ENCODE results near the gene MPP2.
"Not testable (repeated sequence)": the region's sequence is repeated elsewhere in the genome, so short reads cannot be mapped to it uniquely, and the experiment has no call there.

Gene MPP2

DNA sequence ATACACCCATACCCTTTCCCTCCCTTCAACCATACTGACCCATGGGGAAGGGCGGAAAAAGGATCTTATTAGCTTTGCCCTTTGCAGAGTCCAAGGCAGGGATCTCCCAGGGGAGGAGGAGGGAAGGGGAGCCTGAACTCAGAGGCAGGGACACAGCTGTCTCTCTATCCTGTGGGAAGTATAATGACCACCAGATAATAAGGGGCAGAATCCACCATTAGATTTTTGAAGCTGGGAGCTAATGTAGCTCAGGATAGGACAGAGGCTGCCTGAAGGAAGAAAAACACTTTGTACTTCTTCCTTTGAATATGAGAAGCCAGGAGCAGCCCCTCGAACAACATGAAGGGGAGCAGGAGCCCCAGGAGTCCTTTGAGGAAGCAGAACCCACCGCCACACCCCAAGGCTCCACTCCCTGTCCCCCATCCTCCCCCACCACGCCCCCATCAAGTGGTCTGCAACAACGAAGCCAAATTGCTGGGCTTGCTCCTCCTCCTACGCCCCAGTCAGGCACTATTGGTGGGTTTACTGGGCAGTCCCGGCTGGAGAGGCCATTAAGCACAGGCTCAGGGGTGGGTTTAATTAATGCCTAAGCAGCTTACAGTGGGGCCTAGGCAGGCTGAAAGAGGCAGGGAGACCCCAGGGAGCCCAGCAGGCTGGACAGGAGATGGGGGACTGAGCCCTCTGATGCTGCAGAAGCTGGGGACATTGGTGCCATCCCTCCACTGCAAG is 5.3 kb downstream of the MPP2 start:
- no peak for DNase-seq (ENCODE audit: low read depth in 3 of 3)

DNA sequence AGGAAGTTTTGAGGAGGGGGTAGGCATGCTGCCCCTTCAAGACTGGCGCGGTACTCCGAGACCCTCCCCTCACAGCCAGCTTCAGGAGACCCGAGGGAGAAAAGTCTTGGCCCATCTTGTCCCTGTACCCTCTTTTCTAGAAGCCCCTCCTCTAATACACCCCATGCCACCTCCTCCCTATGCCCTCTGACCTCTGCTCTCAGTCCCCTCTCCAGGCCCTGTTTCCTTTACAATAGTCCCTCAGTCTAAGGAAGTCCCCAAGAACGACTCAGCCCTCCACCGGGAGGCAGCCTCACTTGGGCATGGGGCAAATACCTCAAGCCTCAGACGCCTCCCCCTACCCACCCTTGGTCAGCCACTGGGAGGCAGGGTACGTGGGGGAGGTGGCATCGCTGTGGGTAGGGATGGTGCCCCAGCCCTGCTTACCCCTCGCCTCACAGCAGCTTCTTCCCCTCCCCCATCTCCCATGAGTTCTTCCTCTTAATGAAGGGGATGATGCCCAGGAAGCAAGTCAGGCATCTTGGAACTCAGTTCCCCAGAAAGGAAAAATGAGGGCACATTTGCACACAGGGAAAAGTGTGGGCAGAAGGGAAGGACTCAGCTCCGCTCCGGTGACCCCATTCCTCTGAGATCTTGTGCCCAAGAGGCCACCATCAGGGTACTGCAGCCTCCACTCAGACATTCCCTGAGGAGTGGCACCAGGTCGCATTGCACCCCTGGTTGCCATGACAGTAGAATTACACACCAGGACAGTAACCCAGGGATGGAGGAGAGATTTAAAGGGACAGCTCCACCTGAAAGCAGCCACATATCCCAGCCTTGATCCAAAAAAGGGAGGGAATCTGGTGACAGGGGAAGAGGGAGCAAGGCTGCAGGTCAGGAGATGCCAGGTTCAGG is 6.2 kb downstream of the MPP2 start:
- DNase-seq (ENCODE audit: low read depth in 3 of 3): no peak

DNA sequence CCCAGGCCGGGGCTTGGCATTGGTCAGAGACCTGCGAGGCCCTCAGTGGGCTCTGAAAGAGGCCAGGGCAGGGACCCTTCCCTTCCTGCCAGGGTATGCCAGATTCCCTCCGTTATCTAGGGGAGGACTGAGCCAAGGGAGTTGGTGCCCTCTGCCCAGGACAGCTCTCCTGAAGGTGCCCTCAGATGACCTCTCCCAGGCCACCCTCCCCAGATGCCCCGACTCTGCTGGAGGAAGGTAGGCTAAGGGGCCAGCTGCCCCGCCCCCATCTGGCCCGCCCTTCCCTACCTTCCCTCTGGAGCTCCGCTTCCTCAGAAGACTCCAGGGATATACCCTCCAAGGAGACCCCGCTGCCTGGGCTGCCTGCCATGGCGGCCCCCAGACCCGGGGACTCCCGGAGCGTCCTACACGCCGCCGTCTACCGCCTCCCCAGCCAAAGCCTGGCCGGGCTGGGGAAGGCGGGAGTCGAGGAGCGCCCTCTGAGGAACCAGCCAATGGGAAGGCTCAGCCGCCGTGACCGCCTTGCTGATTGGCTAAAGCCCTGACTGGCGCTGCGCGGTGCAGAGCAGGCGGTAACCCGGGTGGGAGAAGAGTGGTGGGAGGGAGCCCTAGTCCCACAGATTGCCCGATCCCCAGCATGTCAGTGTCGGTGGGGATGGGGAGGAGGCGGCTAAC is 7.0 kb downstream of the MPP2 start:
- peak; percentile 63 to 87 (median 70) for DNase-seq (ENCODE audit: low read depth in 3 of 3)

DNA sequence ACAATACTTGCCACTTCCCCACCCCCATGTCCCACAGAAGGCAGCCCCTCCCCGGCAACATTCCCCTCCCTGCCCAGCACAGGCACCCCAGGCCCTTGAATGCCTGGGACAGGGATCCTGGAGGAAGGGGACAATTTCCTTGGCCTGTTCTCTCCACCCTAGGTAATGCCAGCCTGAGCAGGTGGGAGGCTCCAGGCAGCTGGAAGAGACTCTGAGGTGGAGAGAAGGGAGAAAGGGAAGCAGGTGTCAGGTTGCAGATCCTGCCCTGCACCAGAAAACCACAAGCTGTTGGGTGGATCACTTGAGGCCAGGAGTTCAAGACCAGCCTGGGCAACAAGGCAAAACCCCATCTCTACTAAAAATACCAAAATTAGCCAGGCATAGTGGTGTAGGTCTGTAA is 8.9 kb downstream of the MPP2 start:
- DNase-seq (ENCODE audit: low read depth in 3 of 3): no peak

DNA sequence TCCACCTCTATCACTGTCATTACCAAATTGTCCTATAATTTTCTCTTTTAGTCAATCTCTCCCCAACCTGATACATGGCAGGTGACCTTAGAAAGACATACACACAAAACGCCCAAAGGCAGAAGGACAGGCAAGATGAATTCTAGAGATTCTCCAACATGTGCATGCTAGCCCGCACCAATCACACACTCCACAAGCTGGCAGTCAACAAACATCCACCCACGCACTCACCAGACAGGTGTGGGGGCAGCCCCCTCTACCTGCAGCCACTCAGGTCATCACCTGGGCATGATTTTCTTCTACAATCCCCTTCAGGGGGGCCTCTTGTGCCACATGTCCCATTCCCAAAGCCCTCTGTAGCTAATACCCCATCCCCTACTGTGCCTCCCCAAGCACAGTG is 9.5 kb downstream of the MPP2 start:
- DNase-seq (ENCODE audit: low read depth in 3 of 3): no peak

DNA sequence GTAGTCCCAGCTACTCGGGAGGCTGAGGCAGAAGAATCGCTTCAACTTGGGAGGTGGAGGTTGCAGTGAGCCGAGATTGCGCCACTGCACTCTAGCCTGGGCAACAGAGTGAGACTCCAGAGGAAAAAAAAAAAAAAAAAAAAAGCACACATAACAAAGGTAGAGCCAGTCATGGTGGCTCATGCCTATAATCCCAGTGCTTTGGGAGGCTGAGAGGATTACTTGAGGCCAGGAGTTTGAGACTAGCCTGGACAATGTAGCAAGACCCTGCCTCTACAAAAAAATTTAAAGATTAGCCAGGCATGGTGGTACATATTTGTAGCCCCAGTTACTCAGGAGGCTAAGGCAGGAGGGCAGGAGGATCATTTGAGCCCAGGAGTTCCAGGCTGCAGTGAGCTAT is 12.8 kb downstream of the MPP2 start:
- DNase-seq (ENCODE audit: low read depth in 3 of 3): not testable (repeated sequence)

DNA sequence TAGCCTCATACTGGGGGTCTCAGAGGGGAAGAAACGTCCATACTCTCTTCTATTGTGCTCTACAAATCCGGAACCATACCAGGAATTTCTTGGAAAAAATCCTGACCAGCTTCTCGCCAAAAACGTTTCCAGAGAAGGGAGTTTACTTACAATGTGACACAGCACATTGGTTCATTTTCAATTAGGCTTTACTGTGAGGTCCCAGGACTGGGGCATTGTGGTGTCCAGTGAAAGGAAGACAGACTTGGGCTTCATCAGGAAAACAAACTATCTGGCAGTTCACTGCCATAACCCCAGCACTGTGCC is 14.7 kb downstream of the MPP2 start:
- no peak for DNase-seq (ENCODE audit: low read depth in 3 of 3)

DNA sequence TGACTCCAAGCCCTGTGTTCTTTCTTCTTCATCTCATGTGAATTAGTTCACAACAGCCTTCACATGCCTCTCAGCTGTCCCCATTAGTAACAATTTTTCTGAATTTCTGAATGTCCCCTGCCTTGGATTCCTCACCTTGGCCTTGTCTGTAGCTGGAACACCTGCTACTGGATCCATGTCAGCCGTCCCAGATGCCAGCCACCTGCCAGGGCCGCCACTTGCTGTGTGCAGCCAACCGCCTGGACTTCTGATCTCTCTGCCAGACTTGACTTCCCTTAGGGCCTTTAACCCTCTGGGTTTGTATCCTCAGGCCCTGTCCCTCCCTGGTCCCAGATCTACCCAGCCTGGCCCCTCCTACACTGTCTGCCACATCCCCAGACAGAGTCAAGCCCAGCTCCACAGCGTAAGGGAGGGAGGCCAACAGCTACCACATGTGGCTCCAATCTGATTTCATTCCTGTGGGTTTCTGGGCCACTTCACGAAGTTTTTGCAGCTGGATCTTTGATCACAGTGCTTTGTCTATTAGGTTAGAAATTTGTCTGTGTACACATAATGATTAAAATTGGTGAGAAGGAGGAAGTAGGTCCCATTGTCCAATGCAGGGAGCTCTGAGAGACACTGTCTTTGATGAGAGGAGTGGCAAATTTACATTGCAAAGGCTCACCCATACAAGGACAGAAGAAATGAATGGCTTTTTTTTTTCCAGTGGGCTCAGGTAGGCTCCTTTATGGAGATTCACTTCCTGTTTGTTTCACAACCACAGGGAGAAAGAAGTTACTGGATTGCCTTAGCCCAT is 15.3 kb downstream of the MPP2 start:
- DNase-seq (ENCODE audit: low read depth in 3 of 3): no peak

DNA sequence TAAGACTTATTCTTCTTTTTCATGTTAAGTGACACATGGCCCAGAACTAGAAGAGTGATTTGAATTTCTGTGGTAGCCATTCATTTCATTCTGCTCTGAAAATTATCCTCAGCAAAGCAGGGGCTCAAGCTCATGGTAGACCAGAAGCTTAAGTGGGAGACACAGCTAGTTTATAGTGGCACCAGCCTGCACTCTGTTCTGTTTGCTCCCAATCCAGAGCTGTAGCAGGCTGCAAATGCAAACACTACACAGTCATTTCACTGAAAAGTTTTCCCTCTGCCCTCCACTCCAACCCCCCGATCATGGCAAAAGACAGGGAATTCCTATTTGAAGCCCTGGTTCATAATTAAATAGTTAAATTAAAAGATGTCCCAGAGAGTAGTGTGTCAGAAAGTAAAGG is 17.1 kb downstream of the MPP2 start:
- no peak for DNase-seq (ENCODE audit: low read depth in 3 of 3)

DNA sequence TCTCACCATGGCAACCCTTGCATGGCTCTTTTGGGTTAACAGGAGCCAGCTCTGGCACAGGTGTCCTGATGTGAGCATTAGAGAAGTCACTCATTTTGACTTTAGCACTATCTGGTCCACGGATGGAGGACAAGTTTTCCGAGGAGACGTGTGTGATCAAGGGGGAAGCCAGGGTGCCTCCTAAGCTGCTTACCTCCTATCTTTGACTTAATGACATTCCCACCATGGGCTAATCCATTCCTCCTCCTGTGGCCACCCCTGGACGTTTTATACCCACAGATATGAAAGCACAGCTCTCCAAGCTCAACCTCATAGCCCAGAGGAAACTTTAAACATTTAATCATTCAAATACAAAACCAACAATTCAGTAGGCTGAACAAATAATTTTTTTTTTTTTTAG is 18.8 kb downstream of the MPP2 start:
- no peak for DNase-seq (ENCODE audit: low read depth in 3 of 3)

DNA sequence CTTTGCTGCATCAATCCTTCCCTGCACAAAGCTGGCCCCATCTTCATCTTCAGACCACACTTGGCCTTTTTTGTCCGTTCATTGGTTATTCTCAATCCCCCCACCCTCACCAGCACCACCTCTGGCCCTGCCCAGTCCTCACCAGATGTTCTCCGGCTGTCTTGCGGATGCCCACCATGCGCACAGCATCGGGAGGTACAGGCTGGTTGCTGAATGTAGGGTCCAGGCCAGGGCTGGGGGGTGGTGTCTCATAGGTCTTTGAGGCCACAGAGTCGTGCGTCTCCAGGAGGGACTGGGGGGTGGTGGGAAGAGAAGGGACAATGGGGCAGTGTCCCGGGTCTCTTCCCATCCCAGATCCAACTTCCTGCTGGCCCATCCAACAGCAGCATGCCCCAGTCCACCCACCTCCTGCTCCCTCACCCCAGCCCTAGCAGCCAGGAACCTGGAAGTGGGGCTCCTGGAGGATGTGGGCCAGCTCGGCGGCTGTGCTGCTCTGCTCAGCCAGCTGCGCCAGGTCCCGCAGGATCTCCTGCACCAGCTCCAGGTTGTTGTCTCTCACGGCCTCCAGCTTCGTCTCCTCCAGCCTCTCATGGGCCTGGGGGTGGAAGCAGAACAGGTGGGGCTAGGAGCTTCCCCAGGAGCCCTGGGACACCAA is 24.4 kb downstream of the MPP2 start:
- DNase-seq (ENCODE audit: low read depth in 3 of 3): no peak

DNA sequence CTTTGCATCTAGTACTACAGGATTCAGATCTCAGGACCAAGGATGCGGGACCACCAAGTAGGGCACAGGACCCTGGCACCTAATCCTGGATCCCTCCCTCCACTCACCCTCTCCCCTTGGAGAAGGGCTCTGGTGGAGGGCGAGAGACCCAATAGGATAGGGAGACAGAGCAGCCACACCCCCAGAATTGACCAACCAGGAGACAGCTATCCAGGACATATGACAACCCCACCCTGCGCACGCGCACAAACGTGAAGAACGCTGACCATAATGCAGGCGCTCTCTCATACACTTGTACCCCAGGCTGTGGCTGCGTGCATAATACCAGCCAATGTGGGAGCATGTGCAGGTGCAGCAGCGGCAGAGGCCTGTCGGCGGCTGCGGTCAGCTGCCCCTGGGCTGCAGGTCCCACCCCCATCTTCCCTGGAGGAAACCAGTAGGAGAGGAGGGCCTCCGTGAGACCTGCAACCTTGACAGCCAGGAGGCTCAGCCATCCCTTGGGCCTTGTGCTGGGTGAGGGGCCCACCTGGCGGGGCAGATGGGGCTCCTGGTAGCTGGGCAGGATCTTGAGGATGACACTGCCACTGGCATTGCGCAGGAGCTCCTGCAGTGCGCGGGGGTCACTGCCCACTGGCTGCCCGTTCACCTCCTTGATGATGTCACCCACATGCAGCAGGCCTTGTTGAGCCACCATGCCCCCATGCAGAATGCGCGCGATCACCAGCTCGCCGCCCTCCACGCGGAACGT is 25.4 kb downstream of the MPP2 start:
- no peak for DNase-seq (ENCODE audit: low read depth in 3 of 3)

DNA sequence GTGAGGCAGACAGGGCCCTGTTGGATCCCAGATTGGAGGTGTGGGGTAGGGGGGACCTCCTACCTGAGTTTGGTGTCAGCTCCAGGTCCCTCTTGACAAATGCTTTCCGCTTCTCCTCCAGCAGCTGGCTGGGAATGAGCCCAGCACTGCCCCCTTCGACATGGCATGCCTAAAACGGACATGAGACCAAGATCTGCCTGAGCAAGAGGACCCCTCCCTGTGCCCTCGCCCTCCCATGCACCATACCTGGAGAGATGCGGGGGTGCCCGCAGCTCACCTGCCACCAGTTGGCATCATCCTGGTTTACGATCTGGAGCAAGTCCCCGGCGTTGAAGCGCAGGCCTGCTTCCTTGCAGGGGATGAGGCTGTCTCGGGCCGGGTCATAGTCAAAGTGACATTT is 26.2 kb downstream of the MPP2 start:
- DNase-seq (ENCODE audit: low read depth in 3 of 3): no peak

DNA sequence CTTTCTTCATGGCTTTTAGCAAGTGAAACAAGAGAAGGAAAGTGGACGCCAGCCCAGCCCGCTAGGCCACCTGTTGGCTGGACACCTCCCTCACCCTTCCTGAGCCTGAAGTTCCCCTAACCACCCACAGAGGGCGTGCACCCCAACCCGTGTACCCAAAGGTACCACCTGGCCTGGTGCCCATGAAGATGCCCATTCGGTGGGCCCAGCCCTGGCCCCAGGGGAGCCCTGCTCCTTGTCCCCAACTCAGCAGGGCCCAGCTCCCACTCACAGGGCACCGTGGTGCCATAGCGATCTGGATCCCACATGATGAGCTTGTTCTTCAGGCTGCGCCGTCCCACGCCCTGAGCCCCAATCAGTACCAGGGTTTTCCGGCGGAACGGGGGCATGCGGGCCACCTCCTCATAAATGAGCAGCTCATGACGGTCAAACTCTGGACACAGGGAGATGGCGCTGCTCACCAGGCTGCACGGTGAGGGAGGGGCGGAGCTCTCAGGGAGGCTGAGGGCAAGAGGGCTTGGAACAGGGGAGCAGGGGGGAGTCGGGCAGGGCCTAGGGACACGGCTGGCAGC is 26.8 kb downstream of the MPP2 start:
- peak in 2 of 3 experiments; percentile 16 to 32 for DNase-seq (ENCODE audit: low read depth in 3 of 3)

DNA sequence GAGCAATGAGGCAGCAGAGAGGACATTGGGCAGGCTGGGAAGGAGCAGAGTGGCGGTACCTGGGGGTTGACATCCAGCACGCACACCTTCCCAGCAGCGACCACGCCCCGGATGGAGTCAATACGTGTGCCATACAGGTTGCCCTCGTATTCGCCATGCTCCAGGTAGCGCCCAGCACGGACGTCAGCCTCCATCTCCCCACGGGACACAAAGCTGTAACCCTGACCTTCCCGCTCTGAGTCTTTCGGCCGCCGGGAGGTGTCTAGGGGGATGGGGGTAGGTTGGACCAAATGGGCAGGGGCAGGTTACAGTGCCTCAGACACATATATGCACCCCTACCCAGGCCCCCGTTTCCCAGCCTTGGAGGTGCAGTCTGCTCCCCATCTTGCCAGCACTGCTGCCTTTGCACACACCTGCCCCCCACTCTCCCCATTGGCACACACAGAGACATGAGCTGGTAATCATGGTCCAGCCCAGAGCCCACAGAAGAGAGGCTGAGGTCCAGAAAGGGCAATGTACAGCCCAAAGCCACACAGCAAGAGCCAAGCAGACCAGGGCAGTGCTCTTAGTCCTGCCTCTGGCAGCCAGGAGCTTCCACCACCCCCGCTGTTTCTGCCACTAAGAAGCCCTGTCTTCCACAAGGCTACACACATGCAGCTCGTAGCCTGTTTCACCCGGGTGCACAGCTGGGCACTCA is 27.5 kb downstream of the MPP2 start:
- DNase-seq (ENCODE audit: low read depth in 3 of 3): no peak

DNA sequence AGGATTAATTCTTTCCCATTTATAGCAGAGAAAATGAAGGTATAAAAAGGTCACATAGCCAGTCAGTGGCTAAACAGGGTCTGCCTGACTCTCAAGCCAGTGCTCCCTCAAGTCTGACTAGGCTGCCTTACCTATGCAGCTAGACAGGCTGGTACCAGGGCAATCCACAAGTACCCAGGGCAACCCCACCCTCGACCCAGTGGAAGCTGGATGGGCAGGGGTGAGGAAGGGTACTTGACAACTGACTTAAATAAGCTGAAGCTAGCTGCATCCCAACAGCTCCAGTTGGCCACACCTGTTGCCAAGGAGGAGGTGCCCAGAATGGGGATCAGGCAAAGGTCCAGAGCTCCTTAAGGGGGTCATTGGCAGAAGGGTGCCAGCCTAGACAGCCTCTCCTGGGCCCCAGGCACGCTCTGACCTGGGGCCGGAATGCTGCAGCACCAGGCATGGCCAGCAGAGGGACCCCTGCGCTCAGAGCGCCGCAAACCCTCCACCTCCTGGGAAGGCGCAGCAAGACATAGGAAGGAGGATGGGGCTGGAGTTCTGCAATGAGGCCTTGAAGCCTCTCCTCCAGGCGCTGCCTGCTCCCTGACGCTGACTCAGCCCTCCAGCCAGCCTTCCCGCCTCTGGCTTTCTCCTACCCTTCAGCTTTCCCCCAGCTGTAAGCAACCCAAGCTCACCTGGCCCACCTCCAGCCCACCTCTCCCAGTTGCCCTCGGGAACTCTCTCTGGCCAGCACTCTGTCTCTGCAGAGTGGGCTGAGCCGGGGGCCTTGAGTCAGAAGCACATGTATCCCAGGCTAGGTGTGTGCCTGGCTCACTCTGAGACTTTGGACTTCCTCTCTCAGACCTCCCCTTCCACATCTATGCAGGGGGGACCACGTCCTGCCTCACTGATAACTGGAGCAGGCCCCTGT is 28.8 kb downstream of the MPP2 start:
- peak; percentile 35 to 69 (median 48) for DNase-seq (ENCODE audit: low read depth in 3 of 3)

DNA sequence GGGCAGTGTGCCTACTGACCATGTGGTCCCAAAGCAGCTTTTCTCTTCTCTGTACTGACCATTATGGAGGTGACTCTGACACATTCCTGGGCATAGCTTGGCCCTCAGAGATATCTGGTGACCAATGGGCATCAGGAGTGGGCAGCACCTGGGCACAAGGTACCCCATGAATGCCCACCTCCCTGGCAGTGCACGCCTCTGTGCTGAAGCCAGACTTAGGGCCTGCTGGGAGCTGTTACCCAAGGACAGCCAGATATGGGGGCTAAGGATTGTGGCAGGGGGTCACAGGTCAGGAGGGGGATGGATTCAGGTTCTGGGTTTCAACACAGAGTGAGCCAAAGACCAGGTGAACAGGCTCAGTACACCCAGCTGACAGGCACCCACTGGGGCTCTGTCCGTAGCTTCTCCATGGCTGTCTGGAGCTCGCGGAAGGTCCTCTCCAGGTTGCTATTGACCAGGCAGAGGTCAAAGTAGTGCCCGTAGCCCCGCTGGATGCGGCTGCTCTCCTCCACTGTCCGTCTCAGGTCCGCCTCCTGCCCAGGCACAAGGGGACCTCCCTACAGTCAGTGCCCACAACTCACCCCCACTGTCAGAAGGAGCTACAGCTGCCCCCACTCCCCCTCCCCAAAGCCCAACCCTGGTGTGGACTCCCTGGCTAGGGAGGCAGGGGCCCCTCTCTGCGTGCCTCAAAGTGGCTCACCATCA is 29.7 kb downstream of the MPP2 start:
- DNase-seq (ENCODE audit: low read depth in 3 of 3): no peak

DNA sequence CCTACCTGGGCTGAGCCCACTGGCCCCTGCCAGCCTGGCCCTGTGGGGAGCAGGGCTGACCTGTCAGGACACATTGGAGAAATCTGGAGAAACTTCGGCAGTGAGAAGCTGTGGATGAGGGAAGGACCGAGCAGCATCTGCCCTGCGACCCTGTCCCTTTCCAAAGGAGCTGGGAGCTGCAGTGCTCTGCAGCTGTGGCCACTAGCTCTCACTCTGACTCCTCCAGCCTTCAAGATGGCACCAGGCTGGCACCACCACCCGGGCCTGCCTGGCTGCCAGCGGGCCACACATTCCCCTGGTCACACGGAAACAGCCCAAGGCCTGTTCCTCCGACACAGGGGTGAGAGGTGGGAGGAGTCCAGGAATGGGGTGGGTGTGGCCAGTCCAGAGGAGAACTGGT is 30.3 kb downstream of the MPP2 start:
- no peak for DNase-seq (ENCODE audit: low read depth in 3 of 3)

Data from stimulated activated CD4-positive, alpha-beta T cell treated with anti-CD3 and anti-CD28 coated beads, TNF-alpha, amount 100 ng/mL, for 24 hours (primary cell).